Measurements from ENCODE around the gene GALNS. TPM values are rescaled to one million over a fixed set of nuclear protein-coding genes. Genes with fewer than 3 reads are reported as not detected.

The GALNS gene
- polyA plus RNA-seq, 1 donor from 2014 or later = 19.4 TPM

GRCh38 chr16:88799569-88800276 lies 57.0 kb downstream of the GALNS start:
- no peak overlapping the region for H2AFZ ChIP-seq (ENCODE audit: low read depth, low read length)
- no peak overlapping the region for H3K4me2 ChIP-seq (ENCODE audit: low read length)
- no peaks in the 10 kb centered on the region for H4K20me1 ChIP-seq (ENCODE audit: insufficient read depth)
- H3K9me3 ChIP-seq (ENCODE audit: low read length) = no peaks in the 10 kb centered on the region
- H3K36me3 ChIP-seq (ENCODE audit: insufficient read depth, low read length) = no peaks in the 10 kb centered on the region
- H3K27ac ChIP-seq (ENCODE audit: low read length) = no peak overlapping the region
- peaks cover 6% of the 10 kb centered on the region for H3K79me2 ChIP-seq (replicated peaks; ENCODE audit: insufficient read depth, low read length)
- H3K9ac ChIP-seq (ENCODE audit: low read length) = no peak overlapping the region
- TF ChIP-seq EP300 (conservative IDR thresholded peaks at IDR 0.05; ENCODE audit: poor library complexity, severe bottlenecking) (no peak), EZH2 (IDR thresholded peaks at IDR 0.05; ENCODE audit: borderline replicate concordance, insufficient read depth, low read length, poor library complexity, severe bottlenecking) (no peak), SMC3 (conservative IDR thresholded peaks at IDR 0.05; ENCODE audit: poor library complexity) (no peak), REST (IDR thresholded peaks at IDR 0.05; ENCODE audit: borderline replicate concordance) (no peak), POLR2AphosphoS5 (IDR thresholded peaks at IDR 0.05) (no peak), CTCF (IDR thresholded peaks at IDR 0.05; ENCODE audit: poor library complexity, severe bottlenecking) (no peak), RAD21 (conservative IDR thresholded peaks at IDR 0.05) (no peak), TAF1 (IDR thresholded peaks at IDR 0.05; ENCODE audit: low read depth) (no peak), MXI1 (conservative IDR thresholded peaks at IDR 0.05; ENCODE audit: poor library complexity, severe bottlenecking) (no peak)
- no peaks in the 10 kb centered on the region for H3F3A ChIP-seq (ENCODE audit: insufficient read depth, low read length, poor library complexity, severe bottlenecking)
- H3K9me2 ChIP-seq (ENCODE audit: insufficient read depth, low read length) = no peaks in the 10 kb centered on the region
- H3K27me3 ChIP-seq (ENCODE audit: insufficient read depth, low read depth, low read length) = no peaks in the 10 kb centered on the region
- no peak overlapping the region for H3K4me3 ChIP-seq (ENCODE audit: low read length)

GRCh38 chr16:88798772-88799455 lies 57.8 kb downstream of the GALNS start:
- Histone ChIP-seq H4K20me1 (ENCODE audit: insufficient read depth) (no peaks in the 10 kb centered on the region), H3K9me2 (ENCODE audit: insufficient read depth, low read length) (no peaks in the 10 kb centered on the region), H3K36me3 (ENCODE audit: insufficient read depth, low read length) (no peaks in the 10 kb centered on the region), H3K79me2 (replicated peaks; ENCODE audit: insufficient read depth, low read length) (no peaks in the 10 kb centered on the region), H3K9me3 (ENCODE audit: low read length) (no peaks in the 10 kb centered on the region), H3K27ac (ENCODE audit: low read length) (no peak overlapping the region), H2AFZ (ENCODE audit: low read depth, low read length) (no peak overlapping the region), H3F3A (ENCODE audit: insufficient read depth, low read length, poor library complexity, severe bottlenecking) (no peaks in the 10 kb centered on the region), H3K4me3 (ENCODE audit: low read length) (no peak overlapping the region), H3K27me3 (ENCODE audit: insufficient read depth, low read depth, low read length) (no peaks in the 10 kb centered on the region), H3K9ac (ENCODE audit: low read length) (no peak overlapping the region), H3K4me2 (ENCODE audit: low read length) (no peak overlapping the region)
- TF ChIP-seq MXI1 (conservative IDR thresholded peaks at IDR 0.05; ENCODE audit: poor library complexity, severe bottlenecking) = no peak
- no peak for TF ChIP-seq CTCF (IDR thresholded peaks at IDR 0.05; ENCODE audit: poor library complexity, severe bottlenecking)
- no peak for TF ChIP-seq POLR2AphosphoS5 (IDR thresholded peaks at IDR 0.05)
- TF ChIP-seq EZH2 (IDR thresholded peaks at IDR 0.05; ENCODE audit: borderline replicate concordance, insufficient read depth, low read length, poor library complexity, severe bottlenecking) = no peak
- no peak for TF ChIP-seq TAF1 (IDR thresholded peaks at IDR 0.05; ENCODE audit: low read depth)
- TF ChIP-seq SMC3 (conservative IDR thresholded peaks at IDR 0.05; ENCODE audit: poor library complexity) = no peak
- TF ChIP-seq REST (IDR thresholded peaks at IDR 0.05; ENCODE audit: borderline replicate concordance) = no peak
- TF ChIP-seq EP300 (conservative IDR thresholded peaks at IDR 0.05; ENCODE audit: poor library complexity, severe bottlenecking) = no peak
- TF ChIP-seq RAD21 (conservative IDR thresholded peaks at IDR 0.05) = no peak
